ENCODE measurements around the gene TMEM245.

TMEM245 gene

DNA sequence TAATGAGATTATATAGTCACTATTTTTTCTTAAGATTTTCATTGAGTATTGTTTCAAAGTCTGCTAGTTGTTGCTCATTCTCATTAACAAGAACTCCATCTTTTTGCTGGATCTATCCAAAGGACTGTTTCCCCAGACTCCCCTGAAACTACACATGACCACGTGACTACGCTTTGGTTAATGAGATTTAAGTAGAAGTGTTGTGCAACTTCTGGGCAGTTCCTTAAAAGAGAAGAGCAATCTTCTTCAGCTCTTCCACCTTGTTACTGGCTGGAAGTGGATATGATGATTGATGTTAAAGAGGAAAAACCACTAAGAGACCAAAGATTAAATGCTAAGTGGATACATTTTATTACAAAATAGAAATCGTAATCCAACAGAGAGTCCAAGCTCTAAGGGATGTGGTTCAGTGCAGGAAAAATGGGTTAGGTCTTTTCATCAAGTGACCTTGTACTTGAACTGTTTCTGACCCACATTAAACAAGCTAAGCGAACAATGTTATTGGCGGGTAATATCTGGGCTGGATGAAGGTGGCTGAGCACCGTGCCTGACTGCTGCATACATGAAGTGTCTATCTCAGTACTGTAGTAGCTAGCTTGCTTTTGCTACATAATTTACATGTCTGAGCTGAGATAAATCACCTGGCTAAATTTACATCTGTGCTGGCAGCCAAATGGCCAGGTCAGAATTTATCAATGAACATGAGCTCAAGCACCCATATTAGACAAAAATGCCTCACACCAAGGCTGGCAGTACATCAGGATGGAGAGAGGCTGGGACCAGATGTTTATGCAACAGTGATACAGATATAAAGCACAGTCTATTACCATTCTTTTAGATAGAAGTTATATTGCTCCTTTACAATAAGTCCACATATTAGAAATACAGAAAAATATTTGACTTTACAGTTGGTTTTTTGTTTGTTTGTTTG, 98.9 kb downstream of the TMEM245 start:
- peak; percentile 30 for DNase-seq

DNA sequence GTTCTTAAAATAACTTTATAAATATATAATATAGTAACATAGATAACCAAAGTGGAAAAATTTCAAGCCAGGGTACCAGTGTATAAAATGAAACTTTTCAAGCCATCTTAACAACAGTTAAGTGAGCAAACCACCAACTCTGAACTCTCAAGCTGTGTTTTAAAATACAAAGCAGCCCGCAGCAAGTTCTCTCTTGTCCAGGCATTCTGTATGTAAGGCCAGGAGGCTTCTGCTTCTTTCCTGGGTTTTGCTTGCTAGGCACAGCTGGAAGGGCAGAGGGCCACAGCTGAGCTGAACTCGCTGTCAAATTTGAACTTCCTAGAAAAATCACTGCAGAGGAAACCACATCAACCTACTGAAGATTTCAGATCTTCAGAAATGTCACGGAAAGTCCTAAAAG, 99.6 kb downstream of the TMEM245 start:
- DNase-seq = no peak

GRCh38 chr9:109019420-109019819, 100.3 kb downstream of the TMEM245 start:
- no peak for DNase-seq

GRCh38 chr9:109017493-109017892, 102.3 kb downstream of the TMEM245 start:
- DNase-seq = no peak

GRCh38 chr9:109017061-109017460, 102.7 kb downstream of the TMEM245 start:
- no peak for DNase-seq

DNA sequence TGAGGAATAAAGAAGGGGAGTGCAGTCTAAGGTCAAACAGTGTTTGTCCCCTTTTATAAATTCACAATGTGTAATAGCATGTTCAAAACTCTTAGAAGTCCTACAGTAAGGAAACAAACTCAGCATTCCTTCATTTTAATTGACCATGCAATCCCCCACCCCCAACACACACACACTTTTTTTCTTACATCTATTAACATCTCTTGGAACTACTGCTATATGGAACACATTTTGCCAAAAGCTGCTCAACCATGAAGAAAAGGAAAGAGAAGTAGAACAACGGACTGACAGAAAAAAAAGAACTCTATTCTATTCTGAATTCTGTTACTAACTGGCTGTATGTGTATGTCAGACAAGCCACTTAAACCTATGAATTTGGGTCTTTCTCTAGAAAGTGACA, 103.6 kb downstream of the TMEM245 start:
- no peak for DNase-seq

DNA sequence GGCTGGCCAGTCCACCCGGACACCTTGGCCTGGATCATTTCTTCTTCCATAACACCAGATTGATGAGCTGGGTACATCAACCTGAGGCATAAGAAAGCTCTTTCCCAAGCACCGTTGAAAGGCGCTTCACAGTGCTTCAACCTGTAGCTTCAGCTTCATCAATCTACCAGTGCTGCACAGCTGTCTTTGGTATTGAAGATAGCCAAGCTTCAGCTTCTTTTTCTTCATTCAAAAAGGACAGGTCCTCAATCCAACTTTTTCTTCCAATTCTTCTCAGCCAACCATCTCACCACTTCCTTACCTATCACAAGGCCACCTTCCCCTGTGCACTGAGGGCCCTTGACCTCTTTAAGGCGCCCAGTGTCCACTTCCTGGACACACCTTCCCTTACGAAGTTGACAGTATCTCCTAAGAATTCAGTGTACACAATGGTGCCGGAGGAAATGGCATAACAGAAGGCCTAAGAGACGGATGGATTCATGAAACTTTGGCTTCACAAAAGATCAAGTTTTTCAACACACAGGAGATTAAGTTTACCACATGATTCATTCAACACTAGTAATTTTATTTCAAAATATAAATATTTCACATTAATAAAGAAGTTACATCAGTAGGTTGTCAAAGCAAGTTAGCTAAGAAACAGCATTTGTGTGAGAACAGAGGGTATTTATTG, 105.0 kb downstream of the TMEM245 start:
- DNase-seq = no peak

DNA sequence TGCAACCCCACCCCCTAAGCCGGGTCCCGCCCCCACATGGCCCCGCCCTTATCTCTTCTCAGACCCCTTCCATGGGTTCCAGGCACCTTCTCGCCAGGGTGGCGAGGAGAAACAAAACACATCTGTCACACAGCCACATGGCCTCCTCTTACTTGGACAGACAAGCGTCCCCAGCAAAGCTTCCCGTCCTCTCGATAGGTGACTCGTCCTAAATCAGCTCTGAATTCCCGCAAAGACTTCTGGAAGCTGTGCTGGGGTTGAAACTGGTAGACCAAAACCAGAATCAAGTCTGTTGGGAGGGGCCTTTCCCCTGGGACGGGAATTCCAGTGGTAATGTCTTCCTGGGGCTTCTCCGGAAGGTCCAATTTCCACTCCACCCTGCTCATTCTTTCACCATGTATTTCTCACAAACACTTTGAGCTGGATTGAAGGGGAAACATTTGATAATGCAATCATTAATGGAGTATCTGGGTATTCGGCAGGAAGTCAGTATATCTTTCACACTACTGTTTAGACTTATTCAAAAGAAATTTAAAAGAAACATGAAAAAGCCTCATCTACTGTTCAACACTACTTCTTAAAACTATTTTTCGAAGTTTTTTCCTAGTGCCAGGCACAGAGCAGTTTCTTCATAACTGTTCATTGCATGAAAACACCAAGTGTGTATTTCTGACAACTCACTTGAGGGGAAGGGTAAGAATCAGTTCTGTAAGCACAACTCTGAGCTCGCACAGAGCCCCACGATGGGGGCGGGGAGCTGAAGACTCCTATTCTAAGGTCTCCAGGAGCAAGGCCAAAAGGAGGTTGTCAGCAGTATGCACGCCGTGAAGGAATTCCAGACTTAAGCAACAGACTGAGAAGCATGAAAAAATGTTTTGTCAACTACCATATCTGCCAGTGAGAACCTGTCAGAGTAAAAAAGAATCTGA, 105.8 kb downstream of the TMEM245 start:
- peak; percentile 97 for DNase-seq

DNA sequence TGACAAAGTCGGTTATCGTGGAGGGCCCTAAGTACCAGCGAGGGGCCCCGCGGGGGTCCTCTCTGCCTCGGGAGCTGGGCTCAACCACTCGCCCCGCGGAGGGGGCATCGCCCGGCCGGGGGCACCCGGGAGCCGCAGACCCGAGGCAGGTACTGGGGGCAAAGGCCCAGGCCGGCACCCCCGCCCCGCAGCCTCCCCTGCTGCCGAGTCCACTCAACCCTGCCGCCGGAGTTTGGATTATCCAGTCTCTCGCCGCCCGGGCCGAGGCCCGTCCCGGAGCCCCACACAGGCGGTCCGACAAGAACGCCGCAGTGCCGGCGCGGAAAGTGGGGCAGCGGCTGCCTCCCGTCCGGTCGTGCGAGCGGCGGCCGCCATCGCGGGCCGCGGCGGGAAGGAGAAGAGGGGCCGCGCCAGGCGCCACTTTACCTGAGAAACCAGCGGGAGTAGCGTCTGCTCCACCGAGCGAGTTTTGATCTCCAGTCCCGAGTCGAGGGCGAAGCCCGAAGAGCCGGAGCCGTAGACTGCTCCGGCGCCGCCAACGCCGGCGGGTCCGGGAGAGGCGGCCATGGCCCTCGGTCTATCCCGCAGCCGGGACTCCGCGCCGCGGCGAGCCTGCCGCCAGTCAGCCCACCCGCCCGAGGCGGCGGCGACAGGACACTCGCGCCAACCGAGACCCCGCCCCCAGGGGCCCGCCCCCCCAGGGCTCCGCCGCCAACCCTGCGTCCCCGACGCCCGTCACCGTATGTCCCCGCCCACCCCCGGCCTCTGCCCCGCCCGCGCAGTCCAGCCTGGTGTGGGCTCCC, 106.7 kb downstream of the TMEM245 start, which contains the start of gene CTNNAL1:
TSS of gene CTNNAL1 (minus strand) at position 624 of the 803 bp plus-strand sequence. CDS start at position 567, 57 bp downstream.
- DNase-seq = no peak

DNA sequence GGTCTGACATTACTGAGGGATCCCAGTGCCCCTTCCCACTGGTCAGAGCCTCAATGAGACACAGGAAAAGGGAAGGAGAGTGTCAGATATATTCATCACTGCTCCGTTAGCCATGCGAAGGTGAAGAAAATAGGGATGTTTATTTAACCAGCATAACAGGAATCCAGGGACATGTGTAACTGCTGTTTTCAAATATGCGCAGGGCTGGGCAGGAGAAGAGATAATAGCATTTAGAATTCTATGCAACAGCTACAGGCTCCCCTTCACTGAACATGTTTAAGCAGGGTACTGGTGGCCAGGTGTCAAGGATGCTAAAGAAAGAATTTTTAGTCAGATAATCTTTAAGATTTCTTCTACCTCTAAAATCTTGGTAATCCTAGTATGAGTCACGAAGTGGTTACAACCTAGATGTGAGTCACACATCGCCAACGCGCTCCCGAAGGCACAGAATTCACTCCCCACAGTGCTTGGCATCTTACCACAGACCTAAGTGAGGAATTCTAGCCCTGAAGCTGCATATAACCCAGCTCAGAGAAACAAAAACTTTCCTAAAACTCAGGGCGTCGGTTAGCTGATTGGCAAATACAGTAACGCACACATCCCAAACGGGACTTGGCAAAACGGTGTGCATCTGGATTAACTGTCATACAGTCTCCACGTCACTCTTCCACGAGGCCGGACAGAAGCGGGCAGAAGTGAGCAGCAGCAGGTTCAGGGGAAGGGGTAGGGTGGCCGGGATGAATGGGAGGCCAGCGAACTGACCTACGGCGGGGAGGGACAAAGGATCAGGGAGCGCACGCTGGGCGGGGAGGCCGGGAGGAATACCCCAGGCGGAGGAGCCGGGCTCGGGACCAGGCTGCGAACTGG, 107.5 kb downstream of the TMEM245 start:
- peak; percentile 66 for DNase-seq

GRCh38 chr9:109011231-109011671, 108.5 kb downstream of the TMEM245 start:
- no peak for DNase-seq

- no peak for DNase-seq
Observed at GRCh38 chr9:109010746-109011145, 109.0 kb downstream of the TMEM245 start.

- no peak for DNase-seq
Observed at GRCh38 chr9:109005678-109006077, 114.1 kb downstream of the TMEM245 start.

DNA sequence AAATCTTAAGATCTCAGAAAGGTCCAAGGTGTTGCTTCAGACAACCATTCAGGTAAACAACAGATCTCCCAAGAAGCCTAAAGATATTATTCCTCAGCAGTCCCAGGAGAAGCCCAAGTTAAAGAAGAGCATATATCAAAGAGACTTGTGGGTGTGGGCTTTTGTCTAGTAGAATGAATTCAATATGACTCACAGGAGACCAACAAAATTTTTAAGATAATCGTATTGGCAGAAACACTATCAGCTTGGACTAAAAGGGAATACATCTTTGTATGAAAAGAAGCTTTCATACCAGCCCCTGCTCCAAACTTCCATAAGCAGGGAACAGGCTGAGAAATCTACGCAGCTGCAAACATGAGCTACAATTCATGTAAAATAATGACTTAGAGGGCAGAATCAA, 116.6 kb downstream of the TMEM245 start:
- DNase-seq = no peak

- DNase-seq = peak; percentile 44
Observed at GRCh38 chr9:109002141-109002540, 117.6 kb downstream of the TMEM245 start.

DNA sequence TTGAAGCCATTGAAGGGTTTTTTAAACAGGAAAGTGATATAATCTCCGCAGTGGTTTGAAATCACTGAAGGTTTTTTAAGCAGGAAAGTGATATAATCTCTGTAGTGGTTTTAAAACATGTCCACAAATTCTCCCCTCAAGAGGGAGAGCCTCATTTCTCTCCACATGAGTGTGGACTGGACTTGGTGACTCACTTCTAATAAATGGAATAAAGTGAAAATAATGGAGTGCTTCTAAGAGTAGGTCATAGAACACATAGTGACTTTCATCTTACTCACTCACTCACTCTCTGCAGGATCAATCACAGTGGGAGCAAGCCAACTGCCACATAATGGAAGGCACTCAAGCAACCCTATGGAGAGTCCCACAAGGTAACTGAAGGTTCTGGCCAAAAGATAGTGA, 118.5 kb downstream of the TMEM245 start:
- no peak for DNase-seq

DNA sequence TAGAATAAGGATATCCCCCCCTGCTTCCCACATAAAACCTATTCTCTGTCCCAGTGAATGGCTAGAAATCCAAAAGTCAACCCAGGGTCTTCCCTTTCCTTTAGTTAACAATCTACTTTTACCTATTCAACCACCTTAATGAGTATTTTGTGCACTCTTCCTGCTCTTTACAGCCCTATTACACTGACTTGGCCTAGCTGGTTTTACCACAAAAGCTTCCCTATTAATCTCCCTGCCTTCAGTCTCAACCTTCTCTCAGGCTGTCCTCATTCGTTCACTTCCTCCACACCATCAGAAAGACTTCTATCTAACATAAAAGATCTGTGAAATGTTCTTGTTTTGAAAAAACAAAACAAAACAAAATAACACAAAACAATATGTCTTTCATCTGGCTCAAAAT, 122.6 kb downstream of the TMEM245 start:
- no peak for DNase-seq

DNA sequence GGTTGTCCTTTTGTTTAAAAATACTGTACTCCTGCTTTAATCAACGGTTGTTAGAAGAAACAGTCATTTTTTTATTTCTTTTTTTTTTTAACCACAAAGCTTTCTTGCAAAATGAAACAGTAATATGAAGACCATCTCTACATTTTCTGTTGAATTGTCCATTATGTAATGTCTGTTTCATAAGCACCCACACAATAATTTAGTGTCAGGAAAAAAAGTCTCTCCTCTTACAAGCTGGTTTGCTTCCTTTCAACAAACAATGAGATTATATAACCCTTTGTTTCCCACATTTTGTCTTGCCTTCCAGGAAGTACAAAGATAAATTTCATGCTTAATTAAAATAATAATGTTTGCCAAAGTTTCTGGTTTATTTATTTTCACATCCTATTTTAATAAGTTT, 123.1 kb downstream of the TMEM245 start:
- no peak for DNase-seq

GRCh38 chr9:108994695-108995094, 125.1 kb downstream of the TMEM245 start:
- no peak for DNase-seq

DNA sequence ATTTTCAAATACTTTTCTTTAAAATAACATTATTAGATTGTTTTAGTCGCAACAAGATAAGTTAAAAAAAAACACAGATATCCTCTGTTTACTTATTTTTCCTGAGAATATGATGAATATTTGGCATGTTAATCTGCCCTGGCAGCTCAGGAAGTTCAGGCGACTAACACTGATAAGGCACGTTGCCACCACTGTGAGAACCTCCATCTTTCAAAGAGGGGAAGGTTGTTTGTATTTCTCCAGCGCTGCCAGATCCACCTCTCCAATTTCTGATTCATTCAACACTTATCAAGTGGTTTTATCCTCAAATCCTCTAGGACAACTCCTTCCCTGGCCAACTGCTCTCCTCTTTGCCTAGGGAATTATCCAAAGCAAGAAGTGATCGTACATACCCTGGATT, 128.3 kb downstream of the TMEM245 start:
- no peak for DNase-seq

DNA sequence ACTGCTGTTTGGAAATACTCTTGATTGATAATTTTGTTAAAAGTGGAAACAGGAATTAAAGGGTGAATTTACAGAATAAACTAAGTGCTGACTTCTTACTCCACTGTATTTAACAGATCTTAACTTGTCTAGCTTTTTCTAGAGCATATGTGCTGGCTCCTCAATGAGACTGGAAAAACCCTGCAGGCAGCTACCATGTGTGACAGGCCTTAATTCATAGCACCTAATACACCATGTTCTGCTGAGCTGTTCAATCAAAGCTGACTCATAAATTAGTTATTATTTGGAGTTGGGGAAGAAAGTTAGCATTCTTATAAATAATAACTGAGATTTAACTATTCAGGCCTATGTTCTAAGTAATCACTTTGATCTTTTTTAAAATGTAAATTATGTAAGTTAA, 135.9 kb downstream of the TMEM245 start:
- DNase-seq = no peak

Data from NCI-H82 (cell line).